ENCODE data around the gene GAST.

DNA sequence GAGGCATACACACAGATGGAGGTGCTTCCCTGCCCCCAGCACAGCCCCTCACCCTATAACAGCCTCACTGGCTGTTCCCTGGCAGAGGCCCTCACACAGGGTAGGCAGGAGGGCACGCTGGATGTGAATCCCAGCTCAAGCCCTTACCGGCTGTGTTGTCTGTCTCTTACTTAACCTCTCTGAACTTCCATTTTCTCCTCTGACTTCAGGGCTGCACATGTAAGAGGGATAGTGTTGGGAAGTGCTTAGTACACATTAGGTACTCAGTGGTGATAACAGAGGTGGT is 48.0 kb upstream of the GAST start:
- TF ChIP-seq CTCF (IDR thresholded peaks at IDR 0.05) (no peak), EZH2phosphoT487 (IDR thresholded peaks at IDR 0.05) (no peak), EZH2 (IDR thresholded peaks at IDR 0.05) (no peak)
